NCI-H748 treated with DMSO at 0.1 percent for 48 hours (cell line): ENCODE data around the gene CHST11.
"Not testable (repeated sequence)": the region's sequence is repeated elsewhere in the genome, so short reads cannot be mapped to it uniquely, and the experiment has no call there.

Source experiments
- DNase-seq: peaks from one replicate; lab custom pipeline; 2025; lab: John Stamatoyannopoulos, UW

Gene CHST11

DNA sequence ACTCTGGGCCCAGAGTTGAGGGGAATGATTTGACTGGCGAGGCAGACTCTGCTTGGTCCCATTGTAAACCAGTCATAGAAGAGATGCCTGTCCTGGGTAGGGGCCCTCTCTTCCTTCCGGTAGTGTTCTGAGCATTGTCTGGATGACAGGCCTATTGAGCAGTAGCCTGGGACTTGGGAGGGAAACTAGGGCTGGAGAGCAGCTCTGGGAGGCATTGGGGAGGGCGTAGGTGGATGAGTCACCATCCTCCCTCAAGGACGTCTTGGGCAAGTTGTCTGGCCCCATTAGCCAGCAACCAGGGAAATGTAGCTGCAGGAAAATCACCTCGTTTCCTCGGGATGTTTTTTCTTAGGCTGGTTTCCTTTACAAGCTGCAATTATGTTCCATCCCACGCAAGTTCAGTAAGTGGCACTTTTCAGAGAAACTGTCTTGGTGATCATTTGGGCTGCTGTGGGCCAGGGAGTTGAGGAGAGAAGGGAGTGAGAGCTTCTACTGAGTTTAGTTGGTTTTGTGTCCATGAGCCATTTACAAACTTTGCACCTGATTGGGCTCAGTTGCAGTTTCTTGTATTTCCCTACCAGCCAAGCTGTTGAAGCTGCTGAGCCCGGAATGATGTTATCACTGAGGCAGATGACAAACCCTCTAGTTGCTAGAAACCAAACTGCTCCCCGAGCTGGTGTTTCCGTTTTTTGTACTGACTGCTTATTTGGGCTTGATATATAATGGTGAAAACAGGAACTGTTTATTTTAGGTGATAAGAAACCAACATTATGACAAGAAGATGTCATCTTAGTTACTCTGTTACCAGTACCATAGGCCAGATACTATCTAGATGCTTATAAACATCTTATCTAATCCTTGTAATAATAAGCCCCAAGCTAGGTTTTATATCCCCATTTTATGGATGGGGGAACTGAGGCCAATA lies 147.6 kb downstream of the CHST11 start:
- no peak for DNase-seq

DNA sequence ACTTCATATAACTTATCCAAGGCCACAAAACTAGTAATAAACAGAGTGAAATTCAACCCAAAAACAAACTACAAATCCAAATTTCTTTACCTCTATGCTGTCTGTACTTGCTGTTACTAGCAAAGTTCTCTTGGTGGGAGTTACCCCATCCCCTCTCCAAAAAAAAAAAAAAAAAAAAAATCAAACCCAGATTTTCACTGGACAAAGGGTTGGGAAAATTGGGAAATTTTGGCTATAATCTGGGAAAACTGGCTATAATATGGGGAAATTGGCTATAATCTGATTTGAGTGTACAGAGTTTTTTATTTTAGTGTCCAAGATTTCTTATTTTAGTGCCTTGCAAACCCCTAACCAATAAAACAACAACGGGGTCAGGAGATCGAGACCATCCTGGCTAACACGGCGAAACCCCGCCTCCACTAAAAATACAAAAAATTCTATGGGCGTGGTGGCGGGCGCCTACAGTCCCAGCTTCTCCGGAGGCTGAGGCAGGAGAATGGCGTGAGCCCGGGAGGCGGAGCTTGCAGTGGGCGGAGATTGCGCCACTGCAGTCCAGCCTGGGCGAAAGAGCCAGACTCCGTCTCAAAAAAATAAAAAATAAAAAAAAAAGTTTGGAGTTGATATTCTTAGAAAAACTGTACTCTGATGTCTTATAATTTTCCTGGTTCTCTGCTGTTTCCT lies 148.4 kb downstream of the CHST11 start:
- DNase-seq = no peak

DNA sequence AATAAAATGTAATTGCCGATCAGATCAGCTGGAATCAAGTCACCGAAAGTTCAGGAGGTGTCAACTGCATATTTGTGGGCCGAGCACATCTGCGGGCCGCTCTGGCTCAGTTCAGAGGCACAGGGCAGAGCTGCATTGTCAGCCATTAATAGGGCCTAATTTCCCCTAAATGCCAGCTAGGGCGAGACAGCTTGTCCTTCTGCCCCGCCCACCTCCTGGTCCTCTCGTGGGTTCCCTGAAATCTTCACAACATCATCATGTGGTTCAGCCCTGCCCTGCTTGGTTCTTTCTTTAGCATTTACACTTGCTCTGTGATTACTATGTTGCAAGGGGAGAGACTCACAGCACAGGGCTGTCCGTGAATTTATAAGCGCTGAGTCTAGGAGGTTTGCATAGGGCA lies 148.9 kb downstream of the CHST11 start:
- no peak for DNase-seq

DNA sequence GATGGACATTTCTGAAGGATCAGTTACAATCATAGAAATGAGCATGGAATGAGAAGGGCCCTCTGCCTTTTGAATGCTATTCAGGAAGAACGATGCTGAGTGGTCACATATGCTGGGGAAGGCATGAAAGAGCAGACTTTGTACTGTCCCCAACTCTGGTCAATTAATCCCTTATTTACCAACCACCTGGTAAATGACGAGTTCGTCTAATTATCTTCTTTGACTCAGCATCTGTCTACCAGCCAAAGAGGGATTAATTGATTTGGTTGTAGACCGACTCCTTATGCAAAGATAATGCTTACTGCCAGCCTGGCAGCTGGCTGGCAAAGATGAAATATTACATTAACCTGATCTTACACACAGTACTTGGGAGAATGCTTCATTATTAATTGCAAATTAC lies 152.2 kb downstream of the CHST11 start:
- DNase-seq = peak; percentile 86

DNA sequence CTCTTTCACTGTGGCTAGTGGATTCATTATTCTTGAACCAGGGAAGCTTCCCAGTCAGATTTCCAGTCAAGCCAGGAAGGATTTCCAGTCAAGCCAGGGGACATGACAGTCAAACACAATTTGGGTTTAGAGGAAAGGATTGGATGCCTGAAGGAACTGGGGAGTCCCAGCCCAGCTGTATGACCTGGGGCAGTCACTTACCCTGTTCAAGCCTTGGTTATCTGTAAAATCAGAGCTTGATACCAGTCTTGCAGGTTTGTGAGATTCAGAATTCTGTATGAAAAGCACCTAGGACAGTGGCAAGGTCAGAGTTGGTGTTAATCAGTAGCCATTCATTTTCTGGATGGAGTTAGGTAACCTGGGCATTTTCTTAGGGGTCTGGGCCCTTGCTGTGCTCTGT lies 152.7 kb downstream of the CHST11 start:
- no peak for DNase-seq

DNA sequence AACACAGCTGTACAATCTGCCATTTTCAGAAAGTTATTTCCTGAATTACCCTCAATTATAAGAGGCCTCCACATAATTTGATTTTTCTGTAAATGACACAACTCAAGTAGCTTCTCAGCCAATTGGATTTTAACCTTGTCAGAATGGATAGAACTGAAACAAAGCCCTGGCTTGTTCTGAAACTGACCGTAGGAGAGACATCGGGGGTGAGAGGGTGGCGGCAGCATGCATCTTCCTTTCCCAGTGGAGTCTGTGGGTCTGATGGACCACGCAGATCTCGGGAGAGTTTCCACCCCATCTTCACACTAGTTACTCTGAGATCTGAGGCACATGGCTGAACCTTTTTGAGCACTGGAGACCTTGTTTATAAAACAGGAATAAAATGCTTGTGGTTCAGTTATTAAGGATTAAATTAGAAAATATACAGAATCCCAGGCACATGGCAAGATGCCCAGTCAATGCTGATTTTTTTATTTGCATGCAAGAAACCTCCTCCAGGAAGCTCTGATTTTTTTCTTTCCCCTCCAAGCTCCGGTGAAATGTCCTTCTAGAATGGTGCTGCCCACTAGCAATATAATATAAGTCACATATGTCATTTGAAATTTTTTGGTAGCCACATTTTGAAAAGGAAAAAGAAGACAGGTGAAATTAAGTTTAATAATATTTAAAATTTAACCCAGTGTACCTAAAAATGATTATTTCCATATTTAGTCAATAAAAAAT lies 153.9 kb downstream of the CHST11 start:
- no peak for DNase-seq

DNA sequence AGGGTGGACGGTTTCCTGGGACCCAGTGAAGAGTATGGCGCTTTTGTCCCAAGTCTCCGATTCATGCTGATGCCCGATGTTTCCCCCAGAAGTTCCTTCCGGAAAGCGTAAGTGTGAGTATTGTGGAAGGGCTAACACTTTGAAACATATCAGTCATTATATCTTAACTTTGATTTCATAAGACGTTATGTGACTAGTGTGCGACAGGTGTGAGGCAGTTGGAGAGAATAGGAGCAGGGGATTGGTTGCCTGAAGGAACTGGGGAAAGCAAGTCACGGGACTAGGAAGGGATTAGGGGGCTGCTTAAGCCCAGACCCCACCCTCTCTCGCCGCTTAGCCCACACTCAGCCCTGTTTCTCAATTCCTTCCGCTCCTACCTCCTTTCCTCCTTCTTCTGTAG lies 154.9 kb downstream of the CHST11 start:
- no peak for DNase-seq

DNA sequence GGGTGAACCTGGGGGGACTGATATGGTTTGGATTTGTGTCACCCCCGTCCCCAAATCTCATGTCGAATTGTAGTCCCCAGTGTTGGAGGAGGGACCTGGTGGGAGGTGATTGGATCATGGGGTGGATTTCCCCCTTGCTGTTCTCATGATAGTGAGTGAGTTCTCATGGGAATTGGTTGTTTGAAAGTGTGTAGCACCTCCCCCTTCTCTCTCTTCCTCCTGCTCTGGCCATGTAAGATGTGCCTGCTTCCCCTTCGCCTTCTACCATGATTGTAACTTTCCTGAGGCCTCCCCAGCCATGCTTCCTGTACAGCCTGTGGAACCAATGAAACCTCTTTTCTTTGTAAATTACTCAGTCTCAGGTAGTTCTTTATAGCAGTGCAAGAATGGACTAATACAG lies 156.6 kb downstream of the CHST11 start:
- not testable (repeated sequence) for DNase-seq

DNA sequence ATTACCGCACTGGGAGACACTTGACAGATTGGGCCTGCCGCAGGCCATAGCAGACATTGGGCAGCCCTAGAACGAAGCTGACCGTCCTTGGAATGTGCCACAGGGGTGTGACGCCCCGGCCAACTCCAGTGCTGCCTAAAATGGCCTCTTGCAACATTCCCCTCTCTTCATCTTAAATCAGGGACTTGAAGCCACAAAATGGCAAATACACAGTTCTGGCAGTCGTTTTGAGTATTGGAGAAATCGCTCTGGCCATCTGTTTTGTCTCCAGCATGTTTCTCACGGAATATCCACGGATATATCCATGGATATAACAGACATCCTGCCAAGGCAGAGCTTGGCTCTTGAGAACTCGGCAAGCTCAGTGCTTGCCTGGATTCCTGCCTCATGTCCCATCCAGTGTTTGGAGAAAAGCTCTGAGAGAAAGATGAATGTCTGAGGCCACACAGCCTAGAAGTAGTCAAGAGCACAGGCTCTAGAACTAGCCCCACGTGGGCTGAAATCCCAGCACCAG lies 158.4 kb downstream of the CHST11 start:
- DNase-seq = no peak

DNA sequence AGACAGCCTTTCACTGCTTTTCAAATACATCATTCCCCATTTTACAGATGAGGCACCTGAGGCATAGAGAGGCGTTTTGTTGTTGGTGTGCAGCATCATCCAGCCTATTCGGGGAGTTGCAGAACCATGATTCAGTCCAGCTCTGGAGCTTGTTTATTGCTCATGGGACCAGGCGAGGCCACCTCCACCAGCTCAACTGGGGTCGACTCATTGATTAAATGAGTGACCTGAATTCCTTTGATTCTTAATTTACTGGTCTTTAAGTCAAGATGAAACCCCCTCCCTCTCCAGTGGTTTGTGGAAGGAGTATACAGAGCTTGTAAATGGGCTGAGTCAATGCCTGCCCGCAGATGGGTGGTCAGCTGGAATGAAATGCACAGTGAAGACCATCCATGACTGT lies 161.9 kb downstream of the CHST11 start:
- DNase-seq = no peak

DNA sequence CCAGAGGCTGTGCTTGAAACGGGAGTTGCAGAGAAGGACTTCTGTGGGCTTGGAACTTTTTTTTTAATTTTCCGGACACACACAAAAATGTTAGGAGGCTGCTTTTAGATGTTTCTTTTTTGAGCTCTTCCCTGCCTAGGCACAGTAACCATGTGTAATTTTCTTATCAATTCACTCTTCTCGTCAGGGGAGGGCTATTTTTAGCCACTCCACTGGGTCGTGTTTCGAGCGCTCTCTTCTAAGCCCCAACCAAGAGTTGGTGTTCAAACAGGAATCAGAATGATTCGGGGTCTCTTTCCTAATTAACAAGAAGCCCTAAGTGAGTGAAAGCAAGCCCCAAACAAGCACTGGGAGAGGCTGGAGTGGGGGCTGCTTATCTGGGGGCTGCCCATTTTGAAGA lies 162.6 kb downstream of the CHST11 start:
- DNase-seq = no peak

DNA sequence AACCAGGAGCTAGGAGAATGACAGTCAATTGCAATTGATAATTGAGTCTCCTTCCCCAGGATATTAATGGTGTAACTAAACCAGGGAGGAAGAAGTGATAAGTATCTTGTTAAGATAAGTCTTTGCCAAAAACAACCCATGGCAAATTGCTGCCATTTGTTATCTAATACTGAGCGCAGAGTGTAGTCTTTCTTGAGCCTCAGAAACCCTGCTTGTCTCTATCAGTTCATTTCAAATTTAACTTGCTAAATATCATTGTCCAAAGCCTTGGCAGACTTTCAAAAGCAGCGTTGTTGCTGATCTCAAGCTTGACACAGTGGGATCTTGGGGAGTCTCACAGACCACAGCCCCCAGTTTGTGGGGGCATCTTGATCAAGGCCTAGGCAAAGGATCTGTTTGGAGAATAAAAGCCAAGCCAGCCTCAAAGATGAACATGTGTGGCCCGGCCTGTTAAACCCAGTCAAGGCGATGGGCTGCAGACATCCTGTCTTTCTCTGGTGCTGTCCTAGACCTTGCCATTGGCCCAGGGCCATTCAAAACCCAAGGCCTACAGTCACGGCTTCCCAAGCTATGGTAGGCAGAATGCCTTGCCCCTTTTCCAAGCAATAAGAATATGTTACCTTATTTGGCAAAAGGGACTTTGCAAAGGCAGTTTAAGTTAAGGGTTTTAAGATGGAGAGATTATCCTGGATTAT lies 164.2 kb downstream of the CHST11 start:
- no peak for DNase-seq

DNA sequence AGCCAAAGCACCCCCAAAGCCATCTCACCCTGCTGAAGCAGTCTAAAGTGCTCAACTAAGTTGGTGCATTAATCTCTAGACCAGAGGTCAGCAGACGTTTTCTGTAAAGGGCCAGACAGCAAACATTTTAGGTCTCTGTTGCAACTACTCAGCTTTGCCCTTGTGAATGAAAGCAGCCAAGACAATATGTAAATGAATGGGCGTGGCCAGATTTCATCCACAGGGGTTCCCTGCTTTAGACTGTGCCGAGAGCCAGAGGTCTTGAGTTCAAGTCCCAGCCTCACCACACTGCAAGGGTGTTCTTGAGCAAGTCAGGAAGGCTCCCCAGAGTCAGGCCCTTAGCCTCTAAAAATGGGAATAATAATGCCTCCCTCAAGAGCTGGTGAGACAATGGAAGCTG lies 166.2 kb downstream of the CHST11 start:
- no peak for DNase-seq

DNA sequence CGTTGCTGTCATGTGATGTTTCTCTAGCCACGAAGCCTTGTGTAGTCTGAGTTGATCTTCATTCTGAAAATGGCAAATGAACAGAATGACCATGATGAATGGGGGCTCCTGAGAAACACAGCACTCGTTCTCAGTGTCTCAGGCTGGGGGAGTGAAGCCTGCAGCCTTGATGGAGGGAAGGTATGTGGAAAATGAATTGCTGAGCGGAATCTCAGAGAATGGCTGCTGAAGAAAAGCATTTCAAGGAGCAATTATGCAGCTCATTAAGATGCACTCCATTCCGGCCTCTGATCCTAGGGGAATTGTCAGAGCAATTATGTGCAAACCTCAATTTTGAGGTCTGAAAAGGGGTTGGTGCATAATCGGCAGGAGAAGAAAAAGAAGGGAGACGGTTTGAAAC lies 167.1 kb downstream of the CHST11 start:
- no peak for DNase-seq

DNA sequence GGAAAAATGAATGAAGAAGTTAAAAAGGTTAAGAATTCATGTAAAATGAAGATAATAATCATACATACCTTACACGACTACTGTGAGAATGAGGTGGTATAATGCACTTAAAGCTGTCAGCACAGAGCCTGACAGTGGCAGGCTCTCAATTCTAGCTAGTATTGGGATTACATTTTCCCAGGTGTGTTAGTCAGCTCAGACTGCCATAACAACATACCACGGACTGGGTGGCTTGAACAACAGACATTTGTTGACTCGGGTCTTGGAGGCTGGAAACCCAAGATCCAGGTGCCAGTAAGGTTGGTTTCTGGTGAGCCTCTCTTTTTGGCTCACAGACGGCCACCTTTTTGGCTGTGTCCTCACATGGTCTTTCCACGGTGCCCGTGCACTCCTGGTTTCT lies 167.8 kb downstream of the CHST11 start:
- no peak for DNase-seq

DNA sequence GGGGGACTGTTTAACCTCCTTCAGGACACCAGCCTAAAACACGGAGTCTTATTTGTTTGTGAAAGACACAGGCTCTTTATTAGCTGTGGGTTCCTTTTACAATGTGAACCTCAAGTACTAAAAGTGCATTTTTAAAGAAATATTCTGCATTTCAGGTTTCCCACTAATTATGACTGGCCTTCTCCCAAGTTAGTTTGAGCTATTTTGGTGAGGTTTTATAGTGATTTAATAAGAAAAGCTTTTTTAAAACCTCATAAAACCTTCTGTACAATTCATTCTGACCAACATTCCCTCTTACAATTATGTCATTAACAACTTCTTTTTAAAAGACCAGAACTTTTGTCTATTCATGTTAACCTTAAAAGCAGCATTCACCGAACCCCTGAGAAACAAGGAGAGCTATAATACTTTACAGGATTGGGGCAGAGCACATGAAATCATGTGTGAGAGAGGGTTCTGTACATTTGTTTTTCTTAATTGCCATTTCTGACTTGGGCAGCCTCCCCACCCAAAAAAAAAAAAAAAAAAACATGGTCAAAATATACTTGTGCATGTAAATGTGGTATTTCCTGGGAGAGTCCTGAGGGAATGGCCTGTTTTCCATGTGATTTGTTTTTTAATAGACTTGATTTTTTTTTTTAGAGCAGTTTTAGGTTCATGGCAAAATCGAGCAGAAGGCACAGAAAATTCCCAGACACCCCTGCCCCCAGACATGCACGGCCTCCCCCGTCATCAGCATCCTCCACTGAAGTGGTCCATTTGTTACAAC lies 169.5 kb downstream of the CHST11 start:
- no peak for DNase-seq

DNA sequence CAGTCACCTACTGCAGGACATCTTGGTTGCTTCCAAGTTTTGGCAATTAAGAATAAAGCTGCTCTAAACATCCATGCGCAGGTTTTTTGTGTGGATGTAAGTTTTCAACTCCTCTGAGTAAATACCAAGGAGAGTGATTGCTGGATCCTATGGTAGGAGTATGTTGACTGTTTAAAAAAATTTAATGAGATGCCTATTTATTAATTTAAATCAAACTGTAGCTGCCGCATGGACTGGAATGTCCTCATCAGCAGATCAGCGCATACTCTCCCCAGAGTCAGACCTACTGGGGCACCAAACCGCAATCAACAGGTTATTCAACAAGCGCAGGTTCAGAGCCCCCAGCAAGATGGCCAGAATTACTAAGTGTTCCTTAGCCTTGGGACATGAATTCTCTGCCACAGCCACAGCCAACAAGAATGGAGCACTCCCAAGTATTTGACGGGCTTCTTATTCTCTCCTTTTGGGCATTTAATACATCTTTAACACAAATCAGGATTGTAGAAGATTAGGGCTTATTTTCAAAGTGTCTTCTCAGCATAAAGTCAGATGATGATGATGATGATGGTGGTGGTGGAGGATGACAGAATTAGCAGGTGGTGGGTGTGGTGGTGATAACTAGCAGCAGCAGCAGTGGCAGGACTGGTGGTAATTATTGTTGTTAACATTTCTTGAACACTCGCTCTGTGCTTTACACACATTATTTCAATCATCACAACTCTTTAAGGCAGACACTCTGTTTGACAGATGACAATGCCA lies 170.7 kb downstream of the CHST11 start:
- DNase-seq = no peak

DNA sequence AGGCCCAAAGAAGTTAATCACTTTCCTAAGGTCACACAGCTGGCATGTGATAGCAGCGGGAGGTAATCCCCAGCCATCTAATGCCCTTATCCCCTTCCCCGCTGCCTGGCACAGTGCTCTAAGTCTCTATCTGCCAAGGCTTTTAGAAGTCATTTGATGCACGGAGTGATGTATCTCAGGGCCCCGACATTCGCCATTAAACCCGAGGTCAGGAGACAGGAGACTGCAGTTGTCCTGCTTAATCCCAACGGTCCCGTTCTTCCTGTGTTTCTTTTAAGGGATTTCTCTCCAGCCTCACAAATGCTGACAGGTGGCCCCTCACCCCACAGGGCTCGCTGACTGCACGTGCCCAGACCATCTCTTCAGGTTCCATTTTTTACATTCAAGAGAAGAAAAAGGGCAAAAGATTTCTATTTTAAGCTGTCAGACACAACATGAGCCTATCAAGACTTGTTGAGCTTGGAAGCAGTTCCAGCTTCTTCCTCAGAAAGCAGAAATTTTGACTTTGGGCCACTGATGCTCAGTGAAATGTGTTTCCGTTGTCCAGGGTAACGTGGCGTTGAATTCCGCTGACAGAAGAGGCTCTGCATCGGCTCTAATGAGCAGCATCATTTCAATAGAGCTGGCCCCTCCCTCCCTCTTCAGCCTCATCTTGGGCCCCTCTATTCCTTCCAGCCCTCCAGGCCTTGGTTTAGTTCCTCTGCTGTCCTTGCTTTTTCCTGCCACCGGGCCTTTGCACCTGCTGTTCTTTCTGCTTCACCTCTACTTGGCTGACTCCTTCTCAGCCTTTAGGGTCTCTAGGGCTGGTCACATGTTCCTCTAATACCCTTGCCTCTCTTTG lies 171.5 kb downstream of the CHST11 start:
- no peak for DNase-seq

DNA sequence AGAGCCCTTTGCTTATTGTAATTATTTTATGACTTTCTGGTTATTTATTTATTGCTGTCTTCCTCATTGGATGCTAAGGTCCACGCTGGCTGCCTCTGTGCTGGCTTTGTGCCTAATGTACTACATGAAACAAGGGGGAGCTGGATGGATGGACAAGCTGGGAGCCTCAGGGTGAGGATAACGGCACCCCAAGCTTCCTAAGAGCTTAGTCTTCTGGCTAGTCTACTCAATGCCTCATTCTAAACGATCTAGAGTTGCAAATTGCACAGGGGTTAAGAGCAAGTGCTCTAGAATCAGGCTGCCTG lies 172.0 kb downstream of the CHST11 start:
- no peak for DNase-seq

DNA sequence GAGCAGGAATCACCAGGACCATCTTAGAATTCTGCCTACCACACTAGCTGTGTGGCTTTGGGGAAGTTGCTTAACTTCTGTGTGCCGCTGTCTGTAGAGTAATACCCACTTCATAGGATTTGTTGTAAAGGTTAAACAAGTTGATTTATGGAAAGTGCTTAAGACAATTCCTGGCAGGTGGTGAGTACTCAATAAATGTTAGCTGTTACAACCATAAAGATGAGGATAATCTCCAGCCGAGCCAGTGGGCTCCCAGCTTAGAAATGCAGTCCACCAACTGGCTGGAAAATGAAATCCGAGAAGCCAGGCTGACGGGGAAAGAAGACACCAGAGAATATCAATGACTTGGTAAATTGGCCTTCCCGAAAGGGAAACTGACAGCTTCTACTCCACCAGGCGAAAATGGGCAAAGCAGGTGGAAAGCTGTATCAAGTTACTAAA lies 173.5 kb downstream of the CHST11 start:
- DNase-seq = peak; percentile 74
